Measurements from ENCODE around the gene SLC44A3.

The SLC44A3 gene

GRCh38 chr1:94883691-94884090 is 63.5 kb downstream of the SLC44A3 start:
- Histone ChIP-seq H3K9me3 (ENCODE audit: control insufficient read depth, insufficient read depth, low read length) (no peaks in the 10 kb centered on the region), H3K4me3 (ENCODE audit: low read depth, low read length) (no peak overlapping the region), H3K4me1 (ENCODE audit: control insufficient read depth, insufficient read depth, low read length) (peaks cover 32% of the 10 kb centered on the region), H3K36me3 (ENCODE audit: control insufficient read depth, insufficient read depth, low read length) (no peaks in the 10 kb centered on the region), H3K27me3 (ENCODE audit: control insufficient read depth, insufficient read depth, low read length) (no peaks in the 10 kb centered on the region), H3K9ac (ENCODE audit: low read depth, low read length) (no peak overlapping the region)

GRCh38 chr1:94884106-94884505 is 63.9 kb downstream of the SLC44A3 start:
- Histone ChIP-seq H3K9me3 (ENCODE audit: control insufficient read depth, insufficient read depth, low read length) (no peaks in the 10 kb centered on the region), H3K36me3 (ENCODE audit: control insufficient read depth, insufficient read depth, low read length) (no peaks in the 10 kb centered on the region), H3K4me3 (ENCODE audit: low read depth, low read length) (no peak overlapping the region), H3K4me1 (ENCODE audit: control insufficient read depth, insufficient read depth, low read length) (peaks cover 32% of the 10 kb centered on the region), H3K9ac (ENCODE audit: low read depth, low read length) (no peak overlapping the region), H3K27me3 (ENCODE audit: control insufficient read depth, insufficient read depth, low read length) (no peaks in the 10 kb centered on the region)

GRCh38 chr1:94884507-94884906 is 64.3 kb downstream of the SLC44A3 start:
- H3K9ac ChIP-seq (ENCODE audit: low read depth, low read length), result no peak overlapping the region

GRCh38 chr1:94886361-94886760 is 66.2 kb downstream of the SLC44A3 start:
- H3K36me3 ChIP-seq (ENCODE audit: control insufficient read depth, insufficient read depth, low read length), result no peaks in the 10 kb centered on the region
- H3K4me3 ChIP-seq (ENCODE audit: low read depth, low read length), result no peak overlapping the region
- no peaks in the 10 kb centered on the region for H3K27me3 ChIP-seq (ENCODE audit: control insufficient read depth, insufficient read depth, low read length)
- H3K9ac ChIP-seq (ENCODE audit: low read depth, low read length), result no peak overlapping the region
- H3K9me3 ChIP-seq (ENCODE audit: control insufficient read depth, insufficient read depth, low read length), result no peaks in the 10 kb centered on the region
- peaks cover 32% of the 10 kb centered on the region for H3K4me1 ChIP-seq (ENCODE audit: control insufficient read depth, insufficient read depth, low read length)

More at GRCh38 chr1:94884507-94884906, 64.3 kb downstream of the SLC44A3 start:
- H3K4me1 ChIP-seq (ENCODE audit: control insufficient read depth, insufficient read depth, low read length), result peaks cover 32% of the 10 kb centered on the region
- H3K4me3 ChIP-seq (ENCODE audit: low read depth, low read length), result no peak overlapping the region
- no peaks in the 10 kb centered on the region for H3K9me3 ChIP-seq (ENCODE audit: control insufficient read depth, insufficient read depth, low read length)
- H3K36me3 ChIP-seq (ENCODE audit: control insufficient read depth, insufficient read depth, low read length), result no peaks in the 10 kb centered on the region
- no peaks in the 10 kb centered on the region for H3K27me3 ChIP-seq (ENCODE audit: control insufficient read depth, insufficient read depth, low read length)

GRCh38 chr1:94887106-94887505 is 66.9 kb downstream of the SLC44A3 start:
- no peaks in the 10 kb centered on the region for H3K9me3 ChIP-seq (ENCODE audit: control insufficient read depth, insufficient read depth, low read length)
- no peaks in the 10 kb centered on the region for H3K36me3 ChIP-seq (ENCODE audit: control insufficient read depth, insufficient read depth, low read length)
- H3K27me3 ChIP-seq (ENCODE audit: control insufficient read depth, insufficient read depth, low read length), result no peaks in the 10 kb centered on the region
- peaks cover 32% of the 10 kb centered on the region for H3K4me1 ChIP-seq (ENCODE audit: control insufficient read depth, insufficient read depth, low read length)
- H3K4me3 ChIP-seq (ENCODE audit: low read depth, low read length), result no peak overlapping the region
- no peak overlapping the region for H3K9ac ChIP-seq (ENCODE audit: low read depth, low read length)

- Histone ChIP-seq H3K9me3 (ENCODE audit: control insufficient read depth, insufficient read depth, low read length) (no peaks in the 10 kb centered on the region), H3K9ac (ENCODE audit: low read depth, low read length) (no peak overlapping the region), H3K4me1 (ENCODE audit: control insufficient read depth, insufficient read depth, low read length) (peaks cover 32% of the 10 kb centered on the region), H3K27me3 (ENCODE audit: control insufficient read depth, insufficient read depth, low read length) (no peaks in the 10 kb centered on the region), H3K36me3 (ENCODE audit: control insufficient read depth, insufficient read depth, low read length) (no peaks in the 10 kb centered on the region), H3K4me3 (ENCODE audit: low read depth, low read length) (no peak overlapping the region)
Observed at GRCh38 chr1:94887603-94888171, 67.5 kb downstream of the SLC44A3 start.

- Histone ChIP-seq H3K36me3 (ENCODE audit: control insufficient read depth, insufficient read depth, low read length) (no peaks in the 10 kb centered on the region), H3K4me3 (ENCODE audit: low read depth, low read length) (no peak overlapping the region), H3K9ac (ENCODE audit: low read depth, low read length) (no peak overlapping the region), H3K9me3 (ENCODE audit: control insufficient read depth, insufficient read depth, low read length) (no peaks in the 10 kb centered on the region), H3K27me3 (ENCODE audit: control insufficient read depth, insufficient read depth, low read length) (no peaks in the 10 kb centered on the region), H3K4me1 (ENCODE audit: control insufficient read depth, insufficient read depth, low read length) (peaks cover 32% of the 10 kb centered on the region)
Observed at GRCh38 chr1:94888201-94888600, 68.0 kb downstream of the SLC44A3 start.

- Histone ChIP-seq H3K9me3 (ENCODE audit: control insufficient read depth, insufficient read depth, low read length) (no peaks in the 10 kb centered on the region), H3K9ac (ENCODE audit: low read depth, low read length) (no peak overlapping the region), H3K4me3 (ENCODE audit: low read depth, low read length) (no peak overlapping the region), H3K4me1 (ENCODE audit: control insufficient read depth, insufficient read depth, low read length) (peaks cover 16% of the 10 kb centered on the region), H3K36me3 (ENCODE audit: control insufficient read depth, insufficient read depth, low read length) (no peaks in the 10 kb centered on the region), H3K27me3 (ENCODE audit: control insufficient read depth, insufficient read depth, low read length) (no peaks in the 10 kb centered on the region)
Observed at GRCh38 chr1:94892604-94893254, 72.6 kb downstream of the SLC44A3 start.

GRCh38 chr1:94894630-94895029 is 74.5 kb downstream of the SLC44A3 start:
- Histone ChIP-seq H3K9me3 (ENCODE audit: control insufficient read depth, insufficient read depth, low read length) (no peaks in the 10 kb centered on the region), H3K9ac (ENCODE audit: low read depth, low read length) (no peak overlapping the region), H3K4me3 (ENCODE audit: low read depth, low read length) (no peak overlapping the region), H3K36me3 (ENCODE audit: control insufficient read depth, insufficient read depth, low read length) (no peaks in the 10 kb centered on the region), H3K4me1 (ENCODE audit: control insufficient read depth, insufficient read depth, low read length) (peaks cover 8% of the 10 kb centered on the region), H3K27me3 (ENCODE audit: control insufficient read depth, insufficient read depth, low read length) (no peaks in the 10 kb centered on the region)

GRCh38 chr1:94895518-94895917 is 75.4 kb downstream of the SLC44A3 start:
- Histone ChIP-seq H3K4me1 (ENCODE audit: control insufficient read depth, insufficient read depth, low read length) (peaks cover 8% of the 10 kb centered on the region), H3K4me3 (ENCODE audit: low read depth, low read length) (no peak overlapping the region), H3K9me3 (ENCODE audit: control insufficient read depth, insufficient read depth, low read length) (no peaks in the 10 kb centered on the region), H3K36me3 (ENCODE audit: control insufficient read depth, insufficient read depth, low read length) (no peaks in the 10 kb centered on the region), H3K27me3 (ENCODE audit: control insufficient read depth, insufficient read depth, low read length) (no peaks in the 10 kb centered on the region), H3K9ac (ENCODE audit: low read depth, low read length) (no peak overlapping the region)

- no peak overlapping the region for H3K9ac ChIP-seq (ENCODE audit: low read depth, low read length)
- no peaks in the 10 kb centered on the region for H3K27me3 ChIP-seq (ENCODE audit: control insufficient read depth, insufficient read depth, low read length)
- H3K4me3 ChIP-seq (ENCODE audit: low read depth, low read length), result no peak overlapping the region
- H3K9me3 ChIP-seq (ENCODE audit: control insufficient read depth, insufficient read depth, low read length), result no peaks in the 10 kb centered on the region
- H3K36me3 ChIP-seq (ENCODE audit: control insufficient read depth, insufficient read depth, low read length), result peaks cover 7% of the 10 kb centered on the region
- H3K4me1 ChIP-seq (ENCODE audit: control insufficient read depth, insufficient read depth, low read length), result peaks cover 8% of the 10 kb centered on the region
Observed at GRCh38 chr1:94898491-94899385, 78.6 kb downstream of the SLC44A3 start.
